Bronchial epithelial cell (primary cell): ENCODE measurements around the gene KCMF1. TPM values are rescaled to one million over a fixed set of nuclear protein-coding genes. Genes with fewer than 3 reads are reported as not detected.

ENCODE experiments used
- DNase-seq: peaks from one replicate; pipeline ENCODE4 v3.0.0-alpha.2; 2010; ENCODE audit warnings: low read depth
- FAIRE-seq: peaks from 2 replicates; lab custom pipeline; 2011; peaks lifted over from hg19 to GRCh38; lab: Jason Lieb, UNC
- H3K27me3 ChIP-seq: 2 replicates; pipeline ENCODE4 v1.5.1; 2011; ENCODE audit warnings: low read length; ENCODE audit not compliant: control insufficient read depth, insufficient read depth
- H3K36me3 ChIP-seq: 2 replicates; pipeline ENCODE4 v1.5.1; 2011; ENCODE audit warnings: low read length; ENCODE audit not compliant: control insufficient read depth, insufficient read depth
- H3K4me3 ChIP-seq: 2 replicates; pipeline ENCODE4 v1.5.1; 2011; ENCODE audit warnings: mild to moderate bottlenecking, low read depth, low read length, control low read depth
- total RNA-seq: library from RNA; depleted of rRNA; stranded (reverse); fragments of >200 nt; gene quantifications from 2 replicates; pipeline ENCODE4 v1.2.1, GENCODE V29; 2014
- TF ChIP-seq, protein P1 (sequence below): IDR thresholded peaks from 2 replicates; pipeline ENCODE4 v1.5.1; 2011; ENCODE audit warnings: mild to moderate bottlenecking, moderate library complexity, low read length, control low read depth, inconsistent platforms; ENCODE audit not compliant: insufficient read depth, severe bottlenecking

KCMF1 gene
- total RNA-seq, 1 donor from 2014 or later = 174 TPM

- Histone ChIP-seq H3K4me3 (no peak overlapping the region), H3K27me3 (no peaks in the 10 kb centered on the region), H3K36me3 (no peaks in the 10 kb centered on the region)
- TF ChIP-seq, protein P1, sequence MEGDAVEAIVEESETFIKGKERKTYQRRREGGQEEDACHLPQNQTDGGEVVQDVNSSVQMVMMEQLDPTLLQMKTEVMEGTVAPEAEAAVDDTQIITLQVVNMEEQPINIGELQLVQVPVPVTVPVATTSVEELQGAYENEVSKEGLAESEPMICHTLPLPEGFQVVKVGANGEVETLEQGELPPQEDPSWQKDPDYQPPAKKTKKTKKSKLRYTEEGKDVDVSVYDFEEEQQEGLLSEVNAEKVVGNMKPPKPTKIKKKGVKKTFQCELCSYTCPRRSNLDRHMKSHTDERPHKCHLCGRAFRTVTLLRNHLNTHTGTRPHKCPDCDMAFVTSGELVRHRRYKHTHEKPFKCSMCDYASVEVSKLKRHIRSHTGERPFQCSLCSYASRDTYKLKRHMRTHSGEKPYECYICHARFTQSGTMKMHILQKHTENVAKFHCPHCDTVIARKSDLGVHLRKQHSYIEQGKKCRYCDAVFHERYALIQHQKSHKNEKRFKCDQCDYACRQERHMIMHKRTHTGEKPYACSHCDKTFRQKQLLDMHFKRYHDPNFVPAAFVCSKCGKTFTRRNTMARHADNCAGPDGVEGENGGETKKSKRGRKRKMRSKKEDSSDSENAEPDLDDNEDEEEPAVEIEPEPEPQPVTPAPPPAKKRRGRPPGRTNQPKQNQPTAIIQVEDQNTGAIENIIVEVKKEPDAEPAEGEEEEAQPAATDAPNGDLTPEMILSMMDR = no peak
- DNase-seq (no peak), FAIRE-seq (no peak)
Measured at GRCh38 chr2:84995826-84996225, 24.9 kb downstream of the KCMF1 start.

DNA sequence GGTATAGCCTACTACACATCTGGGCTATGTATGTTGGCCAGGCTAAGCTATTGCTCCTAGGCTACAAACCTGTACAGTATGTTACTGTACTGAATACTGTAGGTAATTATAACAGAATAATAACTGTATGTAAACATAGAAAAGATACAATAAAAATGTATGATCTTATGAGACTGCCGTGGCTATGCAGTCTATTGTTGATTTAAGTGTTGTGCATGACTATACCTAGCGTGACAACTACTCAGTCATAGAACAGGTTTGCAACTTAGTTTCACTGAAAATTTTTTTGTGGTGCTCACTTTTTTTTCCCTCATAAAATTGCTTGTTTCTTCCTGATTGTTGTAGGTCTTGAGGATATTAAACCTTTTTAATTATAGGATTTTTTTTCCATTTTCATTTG, 25.9 kb downstream of the KCMF1 start:
- Histone ChIP-seq H3K4me3 (no peak overlapping the region), H3K36me3 (no peaks in the 10 kb centered on the region), H3K27me3 (no peaks in the 10 kb centered on the region)
- peak; percentile 39 for DNase-seq
- TF ChIP-seq, protein P1 = no peak
- FAIRE-seq = no peak

- no peaks in the 10 kb centered on the region for H3K27me3 ChIP-seq
- no peaks in the 10 kb centered on the region for H3K36me3 ChIP-seq
- TF ChIP-seq, protein P1 = no peak
- H3K4me3 ChIP-seq = no peak overlapping the region
- DNase-seq (no peak), FAIRE-seq (no peak)
Measured at GRCh38 chr2:84999553-84999955, 28.6 kb downstream of the KCMF1 start.

DNA sequence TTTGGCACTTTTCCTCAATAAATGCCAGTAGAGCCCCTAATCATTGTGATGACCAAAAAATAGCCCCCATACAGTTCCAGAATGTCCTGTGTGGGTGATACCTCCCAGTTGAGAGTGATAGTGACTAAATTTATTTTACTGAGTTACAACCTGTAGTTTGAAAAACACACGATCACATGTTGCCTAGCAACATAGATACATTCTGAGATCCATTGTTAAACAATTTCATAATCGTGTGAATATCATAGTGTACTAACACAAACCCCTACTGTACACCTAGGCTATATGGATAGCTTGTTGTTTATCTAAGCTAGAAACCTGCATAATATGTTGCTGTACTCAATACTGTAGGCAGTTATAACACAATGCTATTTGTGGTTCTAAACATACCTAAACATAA, 30.6 kb downstream of the KCMF1 start:
- Histone ChIP-seq H3K4me3 (no peak overlapping the region), H3K36me3 (no peaks in the 10 kb centered on the region), H3K27me3 (no peaks in the 10 kb centered on the region)
- FAIRE-seq (no peak), DNase-seq (peak; percentile 51)
- TF ChIP-seq, protein P1 = no peak

- DNase-seq (no peak), FAIRE-seq (no peak)
- Histone ChIP-seq H3K27me3 (no peaks in the 10 kb centered on the region), H3K4me3 (no peak overlapping the region), H3K36me3 (peaks cover under 1% of the 10 kb centered on the region)
- TF ChIP-seq, protein P1 = no peak
Measured at GRCh38 chr2:85002534-85002933, 31.6 kb downstream of the KCMF1 start.

- DNase-seq = no peak
- TF ChIP-seq, protein P1 = no peak
- Histone ChIP-seq H3K4me3 (no peak overlapping the region), H3K36me3 (peaks cover 3% of the 10 kb centered on the region), H3K27me3 (no peaks in the 10 kb centered on the region)
- no peak for FAIRE-seq
Measured at GRCh38 chr2:85008252-85008651, 37.3 kb downstream of the KCMF1 start.
